Measurements from ENCODE around the gene CAMK2D.

The CAMK2D gene

GRCh38 chr4:113653871-113654270, 107.7 kb downstream of the CAMK2D start:
- Histone ChIP-seq H3K9ac (ENCODE audit: low read length) (no peak overlapping the region), H3K27me3 (replicated peaks; ENCODE audit: control insufficient read depth, insufficient read depth, low read length) (no peaks in the 10 kb centered on the region), H3K36me3 (ENCODE audit: control insufficient read depth, insufficient read depth, low read length, severe bottlenecking) (peaks cover 18% of the 10 kb centered on the region), H3K4me1 (ENCODE audit: control insufficient read depth, insufficient read depth, low read length) (peaks cover 29% of the 10 kb centered on the region), H3K4me3 (ENCODE audit: low read length) (no peak overlapping the region), H3K9me3 (ENCODE audit: control insufficient read depth, low read length) (no peaks in the 10 kb centered on the region)
- no peak for DNase-seq (ENCODE audit: low read depth)

DNA sequence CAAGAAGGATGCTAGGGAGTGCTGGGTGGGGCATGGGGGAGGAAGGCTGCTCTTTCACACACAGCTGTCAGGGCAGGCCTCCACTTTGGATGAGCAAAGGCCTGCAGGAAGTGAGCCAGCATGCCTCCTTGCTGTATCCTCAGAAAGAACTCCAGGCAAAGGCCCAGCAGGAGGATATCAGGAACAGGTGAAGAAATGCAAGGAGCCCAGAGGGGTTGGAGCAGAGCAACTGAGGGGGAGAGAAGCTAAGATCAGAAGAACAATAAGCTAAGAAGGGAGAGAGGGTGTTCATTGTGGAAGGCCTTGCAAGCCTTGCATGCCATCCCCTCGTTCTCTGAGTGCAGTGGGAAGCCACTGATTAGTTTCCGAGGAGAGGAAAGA, 115.1 kb downstream of the CAMK2D start:
- Histone ChIP-seq H3K36me3 (ENCODE audit: control insufficient read depth, insufficient read depth, low read length, severe bottlenecking) (peaks cover 20% of the 10 kb centered on the region), H3K4me3 (ENCODE audit: low read length) (no peak overlapping the region), H3K27me3 (replicated peaks; ENCODE audit: control insufficient read depth, insufficient read depth, low read length) (no peaks in the 10 kb centered on the region), H3K9me3 (ENCODE audit: control insufficient read depth, low read length) (no peaks in the 10 kb centered on the region), H3K9ac (ENCODE audit: low read length) (no peak overlapping the region), H3K4me1 (ENCODE audit: control insufficient read depth, insufficient read depth, low read length) (peaks cover 48% of the 10 kb centered on the region)
- DNase-seq (ENCODE audit: low read depth): no peak

DNA sequence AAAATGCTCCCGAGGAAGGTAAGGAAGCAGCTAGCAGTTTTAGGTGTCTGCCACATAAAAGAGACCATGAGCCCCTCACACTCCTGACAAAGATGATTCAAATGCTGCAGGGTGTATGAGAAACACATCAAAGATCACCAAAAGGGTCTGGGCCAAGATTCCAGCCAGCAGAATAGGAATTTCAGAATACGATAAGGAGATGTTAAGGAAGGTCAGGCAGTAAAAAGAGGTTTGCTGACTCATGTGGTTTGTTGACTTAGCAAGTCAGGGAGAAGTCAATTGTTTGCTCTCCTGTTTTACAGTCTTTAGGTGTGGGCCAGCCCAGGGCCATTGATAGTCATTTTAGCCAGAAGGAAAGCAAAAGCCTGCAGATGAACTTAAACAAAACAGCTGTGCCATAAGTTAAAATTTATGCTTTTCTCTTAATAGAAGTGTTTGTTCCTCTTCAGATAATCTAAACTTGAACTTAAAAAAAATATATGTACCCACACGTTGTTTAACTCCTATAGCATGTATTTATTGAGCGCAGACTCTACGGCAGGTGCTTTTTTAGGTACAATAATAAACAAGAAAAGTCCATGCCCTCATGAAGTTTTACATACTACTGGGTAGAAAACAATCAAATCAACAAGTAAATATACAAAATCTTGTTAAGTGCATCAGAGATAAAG, 115.6 kb downstream of the CAMK2D start:
- Histone ChIP-seq H3K4me1 (ENCODE audit: control insufficient read depth, insufficient read depth, low read length) (peaks cover 44% of the 10 kb centered on the region), H3K27me3 (replicated peaks; ENCODE audit: control insufficient read depth, insufficient read depth, low read length) (no peaks in the 10 kb centered on the region), H3K9me3 (ENCODE audit: control insufficient read depth, low read length) (no peaks in the 10 kb centered on the region), H3K9ac (ENCODE audit: low read length) (no peak overlapping the region), H3K36me3 (ENCODE audit: control insufficient read depth, insufficient read depth, low read length, severe bottlenecking) (peaks cover 20% of the 10 kb centered on the region), H3K4me3 (ENCODE audit: low read length) (peak overlapping the region; percentile 13)
- no peak for DNase-seq (ENCODE audit: low read depth)

DNA sequence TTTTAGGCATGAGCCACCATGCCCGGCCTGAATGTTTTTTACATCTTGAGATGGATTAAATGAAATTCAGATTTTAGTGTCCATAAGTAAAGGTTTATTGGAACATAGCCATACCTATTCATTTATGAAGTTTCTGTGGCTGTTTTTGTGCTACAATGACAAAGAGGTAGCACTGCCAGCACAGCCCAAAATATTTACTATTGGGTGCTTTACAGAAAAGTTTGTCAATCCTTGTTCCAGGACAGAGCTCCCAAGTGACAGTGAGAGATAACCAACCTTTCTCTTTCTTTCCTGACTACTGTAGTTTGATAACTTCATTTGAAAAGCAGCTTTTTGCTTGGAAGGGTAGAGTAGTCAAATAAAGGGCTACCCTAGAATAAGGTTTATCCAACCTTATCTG, 116.2 kb downstream of the CAMK2D start:
- peaks cover 20% of the 10 kb centered on the region for H3K36me3 ChIP-seq (ENCODE audit: control insufficient read depth, insufficient read depth, low read length, severe bottlenecking)
- H3K4me3 ChIP-seq (ENCODE audit: low read length): peak overlapping the region; percentile 13
- H3K9ac ChIP-seq (ENCODE audit: low read length): no peak overlapping the region
- no peak for DNase-seq (ENCODE audit: low read depth)
- peaks cover 44% of the 10 kb centered on the region for H3K4me1 ChIP-seq (ENCODE audit: control insufficient read depth, insufficient read depth, low read length)
- no peaks in the 10 kb centered on the region for H3K9me3 ChIP-seq (ENCODE audit: control insufficient read depth, low read length)
- H3K27me3 ChIP-seq (replicated peaks; ENCODE audit: control insufficient read depth, insufficient read depth, low read length): no peaks in the 10 kb centered on the region

- Histone ChIP-seq H3K36me3 (ENCODE audit: control insufficient read depth, insufficient read depth, low read length, severe bottlenecking) (peaks cover 20% of the 10 kb centered on the region), H3K9me3 (ENCODE audit: control insufficient read depth, low read length) (no peaks in the 10 kb centered on the region), H3K9ac (ENCODE audit: low read length) (no peak overlapping the region), H3K4me3 (ENCODE audit: low read length) (peak overlapping the region; percentile 15), H3K27me3 (replicated peaks; ENCODE audit: control insufficient read depth, insufficient read depth, low read length) (no peaks in the 10 kb centered on the region), H3K4me1 (ENCODE audit: control insufficient read depth, insufficient read depth, low read length) (peaks cover 50% of the 10 kb centered on the region)
- no peak for DNase-seq (ENCODE audit: low read depth)
These were observed 117.1 kb downstream of the CAMK2D start for GRCh38 chr4:113644398-113644797.

- Histone ChIP-seq H3K27me3 (replicated peaks; ENCODE audit: control insufficient read depth, insufficient read depth, low read length) (no peaks in the 10 kb centered on the region), H3K4me3 (ENCODE audit: low read length) (no peak overlapping the region), H3K4me1 (ENCODE audit: control insufficient read depth, insufficient read depth, low read length) (peaks cover 53% of the 10 kb centered on the region), H3K9me3 (ENCODE audit: control insufficient read depth, low read length) (no peaks in the 10 kb centered on the region), H3K9ac (ENCODE audit: low read length) (no peak overlapping the region), H3K36me3 (ENCODE audit: control insufficient read depth, insufficient read depth, low read length, severe bottlenecking) (peaks cover 18% of the 10 kb centered on the region)
- DNase-seq (ENCODE audit: low read depth): no peak
These were observed 118.0 kb downstream of the CAMK2D start for GRCh38 chr4:113643505-113643904.

DNA sequence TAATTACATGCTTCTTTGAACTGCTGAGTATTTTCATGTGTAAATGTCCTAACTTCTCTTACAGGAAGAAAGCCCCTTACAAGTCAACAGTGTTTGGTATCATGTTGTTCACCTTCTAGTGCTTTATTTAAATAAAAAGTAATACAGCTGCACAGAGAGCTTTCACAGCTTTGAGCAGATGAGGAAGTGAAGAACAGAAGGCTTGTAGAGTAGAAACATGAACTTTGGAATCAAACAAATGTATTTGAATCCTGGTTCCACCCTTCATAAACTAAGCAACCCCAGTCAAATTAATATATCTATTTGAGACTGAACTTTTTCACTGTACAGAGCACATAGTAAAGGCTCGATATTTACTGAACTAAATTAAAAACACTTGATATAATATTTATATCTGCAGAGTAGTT, 120.5 kb downstream of the CAMK2D start:
- H3K9me3 ChIP-seq (ENCODE audit: control insufficient read depth, low read length): no peaks in the 10 kb centered on the region
- no peak for DNase-seq (ENCODE audit: low read depth)
- peaks cover 59% of the 10 kb centered on the region for H3K4me1 ChIP-seq (ENCODE audit: control insufficient read depth, insufficient read depth, low read length)
- no peaks in the 10 kb centered on the region for H3K36me3 ChIP-seq (ENCODE audit: control insufficient read depth, insufficient read depth, low read length, severe bottlenecking)
- H3K4me3 ChIP-seq (ENCODE audit: low read length): no peak overlapping the region
- no peaks in the 10 kb centered on the region for H3K27me3 ChIP-seq (replicated peaks; ENCODE audit: control insufficient read depth, insufficient read depth, low read length)
- H3K9ac ChIP-seq (ENCODE audit: low read length): no peak overlapping the region

- Histone ChIP-seq H3K4me1 (ENCODE audit: control insufficient read depth, insufficient read depth, low read length) (peaks cover 57% of the 10 kb centered on the region), H3K36me3 (ENCODE audit: control insufficient read depth, insufficient read depth, low read length, severe bottlenecking) (no peaks in the 10 kb centered on the region), H3K9me3 (ENCODE audit: control insufficient read depth, low read length) (no peaks in the 10 kb centered on the region), H3K9ac (ENCODE audit: low read length) (no peak overlapping the region), H3K4me3 (ENCODE audit: low read length) (no peak overlapping the region), H3K27me3 (replicated peaks; ENCODE audit: control insufficient read depth, insufficient read depth, low read length) (no peaks in the 10 kb centered on the region)
- no peak for DNase-seq (ENCODE audit: low read depth)
These were observed 122.2 kb downstream of the CAMK2D start for GRCh38 chr4:113639326-113639725.

GRCh38 chr4:113638562-113638832, 123.0 kb downstream of the CAMK2D start:
- H3K9me3 ChIP-seq (ENCODE audit: control insufficient read depth, low read length): no peaks in the 10 kb centered on the region
- no peak overlapping the region for H3K4me3 ChIP-seq (ENCODE audit: low read length)
- H3K9ac ChIP-seq (ENCODE audit: low read length): no peak overlapping the region
- no peak for DNase-seq (ENCODE audit: low read depth)
- no peaks in the 10 kb centered on the region for H3K36me3 ChIP-seq (ENCODE audit: control insufficient read depth, insufficient read depth, low read length, severe bottlenecking)
- peaks cover 52% of the 10 kb centered on the region for H3K4me1 ChIP-seq (ENCODE audit: control insufficient read depth, insufficient read depth, low read length)
- H3K27me3 ChIP-seq (replicated peaks; ENCODE audit: control insufficient read depth, insufficient read depth, low read length): no peaks in the 10 kb centered on the region

DNA sequence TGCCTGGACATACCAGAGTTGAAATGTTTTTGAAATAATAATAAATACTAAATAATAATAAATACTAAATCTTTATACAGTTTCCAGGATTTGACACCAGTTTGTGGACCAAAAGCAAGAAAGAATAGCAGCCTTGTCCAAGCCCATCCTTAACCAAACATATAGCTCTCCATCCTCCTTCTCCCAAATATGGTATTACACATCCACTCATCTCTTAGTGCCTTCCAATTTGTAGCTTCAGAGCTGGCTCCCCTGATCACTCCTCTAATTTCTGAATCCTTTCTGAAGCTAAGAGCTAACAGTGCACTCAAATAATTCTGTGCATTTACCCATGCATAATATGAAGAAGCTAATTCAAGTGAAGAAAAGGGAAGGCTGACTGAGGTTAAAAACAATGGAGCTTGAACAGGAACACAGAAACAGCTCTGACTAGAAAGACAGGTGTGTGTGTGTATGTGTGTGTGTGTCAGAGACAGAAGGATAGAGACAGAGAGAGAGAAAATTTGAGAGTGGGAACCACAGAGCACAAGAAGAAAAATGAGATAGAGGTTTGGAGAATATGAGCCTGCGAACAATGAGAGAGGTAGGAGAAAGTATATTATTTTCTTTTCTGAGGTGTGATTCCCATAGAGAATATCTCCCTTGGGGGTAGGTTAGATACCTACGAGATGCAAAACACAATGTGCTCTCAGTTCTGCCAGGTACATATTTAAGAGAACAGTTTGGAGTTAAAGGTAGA, 123.5 kb downstream of the CAMK2D start:
- peaks cover 52% of the 10 kb centered on the region for H3K4me1 ChIP-seq (ENCODE audit: control insufficient read depth, insufficient read depth, low read length)
- DNase-seq (ENCODE audit: low read depth): no peak
- no peaks in the 10 kb centered on the region for H3K27me3 ChIP-seq (replicated peaks; ENCODE audit: control insufficient read depth, insufficient read depth, low read length)
- no peaks in the 10 kb centered on the region for H3K9me3 ChIP-seq (ENCODE audit: control insufficient read depth, low read length)
- H3K9ac ChIP-seq (ENCODE audit: low read length): no peak overlapping the region
- H3K36me3 ChIP-seq (ENCODE audit: control insufficient read depth, insufficient read depth, low read length, severe bottlenecking): no peaks in the 10 kb centered on the region
- no peak overlapping the region for H3K4me3 ChIP-seq (ENCODE audit: low read length)

GRCh38 chr4:113637363-113637762, 124.2 kb downstream of the CAMK2D start:
- Histone ChIP-seq H3K9me3 (ENCODE audit: control insufficient read depth, low read length) (no peaks in the 10 kb centered on the region), H3K9ac (ENCODE audit: low read length) (no peak overlapping the region), H3K36me3 (ENCODE audit: control insufficient read depth, insufficient read depth, low read length, severe bottlenecking) (no peaks in the 10 kb centered on the region), H3K4me1 (ENCODE audit: control insufficient read depth, insufficient read depth, low read length) (peaks cover 46% of the 10 kb centered on the region), H3K27me3 (replicated peaks; ENCODE audit: control insufficient read depth, insufficient read depth, low read length) (no peaks in the 10 kb centered on the region), H3K4me3 (ENCODE audit: low read length) (peak overlapping the region; percentile 13)
- DNase-seq (ENCODE audit: low read depth): peak; percentile 70

- no peaks in the 10 kb centered on the region for H3K9me3 ChIP-seq (ENCODE audit: control insufficient read depth, low read length)
- peaks cover 44% of the 10 kb centered on the region for H3K4me1 ChIP-seq (ENCODE audit: control insufficient read depth, insufficient read depth, low read length)
- H3K4me3 ChIP-seq (ENCODE audit: low read length): peak overlapping the region; percentile 13
- H3K27me3 ChIP-seq (replicated peaks; ENCODE audit: control insufficient read depth, insufficient read depth, low read length): no peaks in the 10 kb centered on the region
- H3K36me3 ChIP-seq (ENCODE audit: control insufficient read depth, insufficient read depth, low read length, severe bottlenecking): no peaks in the 10 kb centered on the region
- no peak for DNase-seq (ENCODE audit: low read depth)
- H3K9ac ChIP-seq (ENCODE audit: low read length): no peak overlapping the region
These were observed 124.7 kb downstream of the CAMK2D start for GRCh38 chr4:113636877-113637276.
